Stimulated activated CD4-positive, alpha-beta T cell treated with anti-CD3 and anti-CD28 coated beads, Interleukin-2, amount 100 ng/mL, for 24 hours (primary cell): ENCODE data around the gene RPIA.
"Not testable (repeated sequence)": the region's sequence is repeated elsewhere in the genome, so short reads cannot be mapped to it uniquely, and the experiment has no call there.

Source experiments
- DNase-seq, 2 donors: peaks; one replicate each; pipeline ENCODE4 v3.0.0-alpha.2; 2020

RPIA gene

DNA sequence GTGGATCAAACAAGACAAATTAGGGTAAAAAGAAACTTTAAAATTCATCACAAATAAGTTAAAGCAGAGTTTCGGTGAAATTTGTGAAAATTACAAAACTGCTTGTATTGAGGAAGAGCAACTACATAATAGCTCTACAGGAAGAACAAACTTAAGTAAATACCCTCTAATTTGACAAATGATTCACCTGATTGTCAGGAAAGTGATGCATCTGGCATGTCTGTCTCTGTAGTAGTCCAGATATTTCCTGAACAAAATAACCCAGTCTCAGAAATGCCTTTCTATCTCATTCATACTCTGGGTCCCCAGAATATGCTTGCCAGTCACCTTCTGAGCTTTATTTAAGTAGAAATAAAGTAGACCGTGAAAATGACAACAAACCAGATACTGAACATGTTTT is 104.5 kb downstream of the RPIA start:
- not testable (repeated sequence) for DNase-seq

- not testable (repeated sequence) for DNase-seq
These were observed 105.0 kb downstream of the RPIA start for GRCh38 chr2:88796523-88796922.

DNA sequence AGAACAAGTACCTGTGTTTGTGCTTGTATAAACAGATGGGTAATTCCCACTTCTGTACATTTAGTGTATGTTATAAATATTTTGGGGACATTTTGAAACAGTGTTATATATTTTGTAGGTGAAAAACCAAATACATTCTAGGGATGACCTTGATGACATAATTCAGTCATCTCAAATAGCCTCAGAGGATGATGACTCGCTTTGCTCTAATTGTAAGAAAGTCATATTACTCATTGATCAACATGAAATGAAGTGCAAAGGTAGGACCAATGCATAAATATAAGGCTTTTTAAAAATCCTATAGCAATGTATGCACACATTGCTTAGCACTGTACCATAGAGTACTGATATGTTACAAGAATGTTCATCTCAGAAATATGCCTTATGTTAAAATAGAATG is 105.7 kb downstream of the RPIA start:
- DNase-seq = not testable (repeated sequence)
